SKM-1 (cell line): ENCODE results near the gene ST6GALNAC6.
"Not testable (repeated sequence)": the region's sequence is repeated elsewhere in the genome, so short reads cannot be mapped to it uniquely, and the experiment has no call there.

ENCODE experiments used
- DNase-seq: peaks from one replicate; lab custom pipeline; 2025; ENCODE audit not compliant: unreplicated experiment; lab: John Stamatoyannopoulos, UW

ST6GALNAC6 gene

GRCh38 chr9:127896395-127897192 is 2.8 kb downstream of the ST6GALNAC6 start:
- DNase-seq = no peak

GRCh38 chr9:127895811-127896210 is 3.6 kb downstream of the ST6GALNAC6 start:
- DNase-seq = no peak

- DNase-seq = no peak
Observed at GRCh38 chr9:127893392-127893791, 6.0 kb downstream of the ST6GALNAC6 start.

GRCh38 chr9:127892831-127893230 is 6.6 kb downstream of the ST6GALNAC6 start:
- no peak for DNase-seq

GRCh38 chr9:127890053-127890452 is 9.3 kb downstream of the ST6GALNAC6 start:
- no peak for DNase-seq

- DNase-seq = no peak
Observed at GRCh38 chr9:127887792-127888191, 11.6 kb downstream of the ST6GALNAC6 start.

GRCh38 chr9:127886401-127886972 is 12.9 kb downstream of the ST6GALNAC6 start:
- DNase-seq = no peak

GRCh38 chr9:127885508-127886281 is 13.7 kb downstream of the ST6GALNAC6 start:
- DNase-seq = no peak

- DNase-seq = no peak
Observed at GRCh38 chr9:127884976-127885490, 14.4 kb downstream of the ST6GALNAC6 start.

- DNase-seq = no peak
Observed at GRCh38 chr9:127884427-127884911, 14.9 kb downstream of the ST6GALNAC6 start.

GRCh38 chr9:127883959-127884358 is 15.4 kb downstream of the ST6GALNAC6 start:
- DNase-seq = no peak

GRCh38 chr9:127881715-127882114 is 17.7 kb downstream of the ST6GALNAC6 start:
- not testable (repeated sequence) for DNase-seq

GRCh38 chr9:127880143-127880542 is 19.3 kb downstream of the ST6GALNAC6 start:
- no peak for DNase-seq

GRCh38 chr9:127878652-127879390 is 20.6 kb downstream of the ST6GALNAC6 start:
- DNase-seq = no peak

GRCh38 chr9:127878001-127878651 is 21.3 kb downstream of the ST6GALNAC6 start:
- DNase-seq = no peak

GRCh38 chr9:127877566-127877998 is 21.8 kb downstream of the ST6GALNAC6 start, which contains the start of gene AK1:
AK1 (minus strand) TSS chr9:127877675; CDS start chr9:127874617, 3,058 bp downstream.
- DNase-seq = no peak

GRCh38 chr9:127876764-127877562 is 22.4 kb downstream of the ST6GALNAC6 start:
- no peak for DNase-seq

GRCh38 chr9:127876026-127876763 is 23.2 kb downstream of the ST6GALNAC6 start:
- no peak for DNase-seq
